K562 (cell line): ENCODE data around the gene ABR. TPM values are rescaled to one million over a fixed set of nuclear protein-coding genes. Genes with fewer than 3 reads are reported as not detected.

Experiments used
- ATAC-seq: fragments of 200-7000 bp; cut with Tn5 transposase; 3 replicates; pipeline ENCODE4 v1.9.1; 2020; ENCODE audit warnings: moderate library complexity
- BruUV-seq: library from RNA; stranded (reverse); fragments of 400-500 nt; replicated peaks from 2 replicates; lab custom pipeline; 2021; lab: Mats Ljungman, UMichigan
- CTCF ChIA-PET: fragments of 300-600 bp; formaldehyde crosslinking; extraction: SDS; loops from one replicate; lab custom pipeline; 2021; ENCODE audit warnings: low intra/inter-chr PET ratio; lab: Yijun Ruan, JAX
- POLR2A ChIA-PET: fragments of 300-600, 350-650 bp; sonication (Branson Sonifier 250); formaldehyde crosslinking; extraction: SDS; loops from one replicate; lab custom pipeline; 2021; ENCODE audit warnings: antibody characterized with exemption, inconsistent platforms; lab: Yijun Ruan, JAX
- DNase-seq, 4 experiments: peaks; one replicate each; pipeline versions ENCODE4 v3.0.0 to v3.0.0-alpha.2; 2011 to 2018; ENCODE audit warnings: low spot score in 3 of 4, mixed read lengths in 3 of 4; ENCODE audit errors: extremely low read depth in 1 of 4
- FAIRE-seq: peaks from 2 replicates; lab custom pipeline; 2011; peaks lifted over from hg19 to GRCh38; lab: Jason Lieb, UNC
- H2AFZ ChIP-seq: 2 replicates; pipeline ENCODE4 v1.6.0; 2011; ENCODE audit warnings: low read depth, low read length, control low read depth, inconsistent platforms
- H3K27ac ChIP-seq: fragments of 200-600 bp; 3 replicates; pipeline ENCODE4 v1.8.0; 2011; ENCODE audit warnings: low read depth, mild to moderate bottlenecking, control low read depth, inconsistent platforms, low read length, moderate library complexity, mixed read lengths; ENCODE audit errors: extremely low read depth
- H3K27me3 ChIP-seq, 2 experiments: fragments of 300-600 bp in 1 of 2; 2 replicates in 1 of 2; 3 replicates in 1 of 2; pipeline versions ENCODE4 v1.6.0 to v1.8.0; 2011; ENCODE audit warnings: inconsistent platforms in 2 of 2, low read length in 2 of 2, mild to moderate bottlenecking in 1 of 2, mixed read lengths in 1 of 2, moderate library complexity in 1 of 2; ENCODE audit not compliant: control insufficient read depth in 2 of 2, insufficient read depth in 2 of 2
- H3K36me3 ChIP-seq: fragments of 300-600 bp; 3 replicates; pipeline ENCODE4 v1.8.0; 2011; ENCODE audit warnings: mild to moderate bottlenecking, low read length, inconsistent platforms; ENCODE audit not compliant: control insufficient read depth, insufficient read depth
- H3K4me1 ChIP-seq, 2 experiments: fragments of 200-600 bp in 1 of 2; replicated peaks in 1 of 2; 2 replicates in 1 of 2; 3 replicates in 1 of 2; pipeline versions ENCODE4 v1.5.1 to v1.8.0; 2011; ENCODE audit warnings: inconsistent platforms in 2 of 2, low read length in 2 of 2, mild to moderate bottlenecking in 1 of 2, mixed read lengths in 1 of 2, moderate library complexity in 1 of 2; ENCODE audit not compliant: control insufficient read depth in 2 of 2, insufficient read depth in 2 of 2
- H3K4me2 ChIP-seq: 2 replicates; pipeline ENCODE4 v1.6.1; 2011; ENCODE audit warnings: low read length, control low read depth, inconsistent platforms, mixed read lengths; ENCODE audit not compliant: insufficient read depth
- H3K4me3 ChIP-seq: fragments of 200-600 bp; sonication (generic), shearing (Covaris generic); 2 replicates; pipeline ENCODE4 v1.5.1; 2016; ENCODE audit warnings: control low read depth, inconsistent platforms
- H3K79me2 ChIP-seq: fragments of 200-600 bp; 3 replicates; pipeline ENCODE4 v1.8.0; 2011; ENCODE audit warnings: low read length, inconsistent platforms; ENCODE audit not compliant: control insufficient read depth, insufficient read depth
- H3K9ac ChIP-seq, 2 experiments: 2 replicates each; pipeline versions ENCODE4 v1.6.0 to v1.6.1; 2011; ENCODE audit warnings: low read depth in 2 of 2, low read length in 2 of 2, control low read depth in 1 of 2, inconsistent platforms in 1 of 2, mild to moderate bottlenecking in 1 of 2, mixed read lengths in 1 of 2; ENCODE audit not compliant: insufficient read depth in 1 of 2
- H3K9me1 ChIP-seq: one replicate; pipeline ENCODE4 v1.6.0; 2011; ENCODE audit warnings: inconsistent platforms, mild to moderate bottlenecking, low read length, moderate library complexity; ENCODE audit not compliant: control insufficient read depth, insufficient read depth
- H3K9me3 ChIP-seq: replicated peaks from 2 replicates; pipeline ENCODE4 v1.5.1; 2011; ENCODE audit warnings: low read depth, low read length, inconsistent platforms; ENCODE audit not compliant: control insufficient read depth, insufficient read depth
- H4K20me1 ChIP-seq: replicated peaks from 2 replicates; pipeline ENCODE4 v1.6.1; 2011; ENCODE audit warnings: low read length, inconsistent platforms, mixed read lengths; ENCODE audit not compliant: control insufficient read depth, insufficient read depth
- ATF3 ChIP-seq, 2 experiments: fragments of 450-650 bp in 1 of 2; sonication (generic) in 1 of 2; formaldehyde crosslinking in 1 of 2; IDR thresholded peaks in 1 of 2; conservative IDR thresholded peaks in 1 of 2; 2 replicates each; pipeline versions ENCODE4 v1.6.1 to v1.8.1; 2016 to 2023; ENCODE audit warnings: mild to moderate bottlenecking in 2 of 2, moderate library complexity in 2 of 2, inconsistent platforms in 1 of 2, missing genetic modification reagents in 1 of 2
- CHD2 ChIP-seq: IDR thresholded peaks from 2 replicates; pipeline ENCODE4 v1.6.1; 2011; ENCODE audit warnings: low read depth, low read length
- DLX4 ChIP-seq: fragments of 250-450 bp; sonication (Bioruptor Pico); IDR thresholded peaks from 2 replicates; pipeline ENCODE4 v1.6.1; 2021; ENCODE audit warnings: mild to moderate bottlenecking
- GABPB1 ChIP-seq: sonication (generic); formaldehyde crosslinking; IDR thresholded peaks from 2 replicates; pipeline ENCODE4 v1.8.0; 2022; ENCODE audit warnings: mild to moderate bottlenecking, missing genetic modification reagents
- MBD2 ChIP-seq: sonication (generic); IDR thresholded peaks from 2 replicates; pipeline ENCODE4 v1.6.1; 2016; ENCODE audit warnings: low read depth, borderline replicate concordance
- NR2C2 ChIP-seq, 2 experiments: fragments of 200-800 bp in 1 of 2; sonication (Bioruptor generic) in 1 of 2; sonication (generic) in 1 of 2; formaldehyde crosslinking in 1 of 2; IDR thresholded peaks; 2 replicates each; pipeline versions ENCODE4 v1.6.1 to v1.8.0; 2016 to 2022; ENCODE audit warnings: mild to moderate bottlenecking in 1 of 2, missing compliant biosample characterization in 1 of 2, missing genetic modification characterization in 1 of 2, missing genetic modification reagents in 1 of 2
- PCBP2 ChIP-seq: fragments of 200-400 bp; formaldehyde crosslinking; IDR thresholded peaks from 2 replicates; pipeline ENCODE4 v1.6.1; 2018; ENCODE audit warnings: low read length, low read depth, mild to moderate bottlenecking, moderate library complexity; ENCODE audit not compliant: poor library complexity, severe bottlenecking
- POLR2A ChIP-seq: fragments of 450-650 bp; conservative IDR thresholded peaks from 2 replicates; pipeline ENCODE4 v1.6.1; 2016
- SETDB1 ChIP-seq: IDR thresholded peaks from one replicate; pipeline ENCODE4 v1.6.1; 2012; ENCODE audit warnings: low read length, control low read depth, inconsistent platforms
- ZFP36 ChIP-seq: fragments of 150-350 bp; IDR thresholded peaks from 2 replicates; pipeline ENCODE4 v1.6.1; 2018; ENCODE audit warnings: low read length, low read depth; ENCODE audit not compliant: partially characterized antibody
- WGBS: fragments of 100-300 bp; shearing (Covaris generic); methylation state at CpG from one replicate; pipeline ENCODE4 v1.1.6; 2016; ENCODE audit warnings: low coverage, mixed read lengths; ENCODE audit not compliant: insufficient coverage; ENCODE audit errors: missing lambda C conversion rate; 5-methylcytosine and 5-hydroxymethylcytosine counted together
- in situ Hi-C: fragments of 300-500 bp; cut with MboI; formaldehyde crosslinking; loops from 4 replicates; pipeline ENCODE4 v1.15.0; 2018; ENCODE audit warnings: inconsistent platforms, mixed read lengths
- intact Hi-C: fragments of 100-400 bp; cut with micrococcal nuclease; formaldehyde crosslinking; loops from 2 replicates; pipeline ENCODE4 v1.14.2; 2022
- polyA plus RNA-seq, 8 experiments: library from polyadenylated mRNA; depleted of rRNA in 4 of 8; stranded (reverse) in 5 of 8; unstranded in 3 of 8; fragments of >200 nt; fragmentation: Nextera tagmentation in 2 of 8; fragmentation: Illumina TruSeq in 1 of 8; extraction: Ambion mirVana in 2 of 8; extraction: Trizol in 1 of 8; gene quantifications; 2 replicates each; pipeline versions ENCODE4 v1.2.1 to v1.2.3, GENCODE V29; 2011 to 2014; ENCODE audit warnings: inconsistent platforms in 1 of 8, missing spikeins in 1 of 8
- total RNA-seq, 7 experiments: library from RNA; depleted of rRNA in 6 of 7; stranded (reverse); fragments of >200 nt in 6 of 7; fragmentation: Illumina TruSeq in 2 of 7; extraction: Trizol in 2 of 7; gene quantifications; 2 replicates each; pipeline versions ENCODE4 v1.2.1 to v1.2.3, GENCODE V29; 2011 to 2021; ENCODE audit warnings: low replicate concordance in 1 of 7
- TF ChIP-seq, protein P1 (sequence below): fragments of 250-450 bp; sonication (Bioruptor Pico); IDR thresholded peaks from 2 replicates; pipeline ENCODE4 v1.5.0; 2020; ENCODE audit warnings: mild to moderate bottlenecking, borderline replicate concordance
- TF ChIP-seq, protein P2 (sequence below): fragments of 250-450 bp; sonication (Bioruptor Pico); IDR thresholded peaks from 2 replicates; pipeline ENCODE4 v1.8.0; 2021; ENCODE audit warnings: mild to moderate bottlenecking, moderate library complexity

The ABR gene
- total and polyA plus RNA-seq, 9 of the 15 experiments (the other 6 are each of a cell fraction or from before 2014, with no cell fraction given) = 0.07 to 1.6 (median 0.37) TPM; not detected in 1

DNA sequence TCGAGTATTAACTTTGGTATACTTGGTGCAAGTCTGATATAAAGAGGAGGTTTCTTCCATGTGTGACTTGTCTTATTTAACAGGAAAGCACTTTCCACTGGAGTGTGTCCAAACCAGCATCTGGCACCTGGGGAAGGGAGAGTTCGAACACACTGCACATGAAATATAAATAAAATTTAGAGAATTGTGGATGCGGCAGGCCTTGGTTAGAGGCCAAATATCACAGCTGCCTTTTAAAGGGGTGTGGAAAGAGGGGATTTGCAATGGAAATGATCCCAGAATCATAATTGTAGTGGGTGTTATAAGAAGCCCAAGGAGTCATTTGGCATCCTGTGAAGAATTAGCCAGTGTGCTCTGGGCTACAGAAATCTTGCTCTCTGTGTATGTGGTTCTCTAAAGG lies 195.9 kb downstream of the ABR start:
- no peak overlapping the region for H2AFZ ChIP-seq
- no peaks in the 10 kb centered on the region for H3K9me3 ChIP-seq
- no peak overlapping the region for H3K27ac ChIP-seq
- no peak overlapping the region for H3K4me3 ChIP-seq
- POLR2A ChIA-PET = interaction anchor here (0.6 kb wide), 1 partner anchor 87 kb away, joined by 4 read pairs; no protein-coding TSS in a partner anchor
- DNase-seq (no peak), FAIRE-seq (no peak), ATAC-seq (no peak)
- CTCF ChIA-PET = no interaction called here
- H3K9me1 ChIP-seq = no peaks in the 10 kb centered on the region
- TF ChIP-seq ZFP36 (no peak), SETDB1 (no peak), CHD2 (no peak), ATF3 (IDR thresholded peaks at IDR 0.05) (no peak), ATF3 (CRISPR knock-in tag; conservative IDR thresholded peaks at IDR 0.05) (no peak), NR2C2 (CRISPR knock-in tag; IDR thresholded peaks at IDR 0.05) (no peak), NR2C2 (tag; IDR thresholded peaks at IDR 0.05) (no peak), GABPB1 (CRISPR knock-in tag) (no peak), MBD2 (no peak), POLR2A (no peak), PCBP2 (no peak), DLX4 (no peak)
- TF ChIP-seq, protein P1, sequence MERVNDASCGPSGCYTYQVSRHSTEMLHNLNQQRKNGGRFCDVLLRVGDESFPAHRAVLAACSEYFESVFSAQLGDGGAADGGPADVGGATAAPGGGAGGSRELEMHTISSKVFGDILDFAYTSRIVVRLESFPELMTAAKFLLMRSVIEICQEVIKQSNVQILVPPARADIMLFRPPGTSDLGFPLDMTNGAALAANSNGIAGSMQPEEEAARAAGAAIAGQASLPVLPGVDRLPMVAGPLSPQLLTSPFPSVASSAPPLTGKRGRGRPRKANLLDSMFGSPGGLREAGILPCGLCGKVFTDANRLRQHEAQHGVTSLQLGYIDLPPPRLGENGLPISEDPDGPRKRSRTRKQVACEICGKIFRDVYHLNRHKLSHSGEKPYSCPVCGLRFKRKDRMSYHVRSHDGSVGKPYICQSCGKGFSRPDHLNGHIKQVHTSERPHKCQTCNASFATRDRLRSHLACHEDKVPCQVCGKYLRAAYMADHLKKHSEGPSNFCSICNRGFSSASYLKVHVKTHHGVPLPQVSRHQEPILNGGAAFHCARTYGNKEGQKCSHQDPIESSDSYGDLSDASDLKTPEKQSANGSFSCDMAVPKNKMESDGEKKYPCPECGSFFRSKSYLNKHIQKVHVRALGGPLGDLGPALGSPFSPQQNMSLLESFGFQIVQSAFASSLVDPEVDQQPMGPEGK (CRISPR knock-in tag) = no peak
- TF ChIP-seq, protein P2, sequence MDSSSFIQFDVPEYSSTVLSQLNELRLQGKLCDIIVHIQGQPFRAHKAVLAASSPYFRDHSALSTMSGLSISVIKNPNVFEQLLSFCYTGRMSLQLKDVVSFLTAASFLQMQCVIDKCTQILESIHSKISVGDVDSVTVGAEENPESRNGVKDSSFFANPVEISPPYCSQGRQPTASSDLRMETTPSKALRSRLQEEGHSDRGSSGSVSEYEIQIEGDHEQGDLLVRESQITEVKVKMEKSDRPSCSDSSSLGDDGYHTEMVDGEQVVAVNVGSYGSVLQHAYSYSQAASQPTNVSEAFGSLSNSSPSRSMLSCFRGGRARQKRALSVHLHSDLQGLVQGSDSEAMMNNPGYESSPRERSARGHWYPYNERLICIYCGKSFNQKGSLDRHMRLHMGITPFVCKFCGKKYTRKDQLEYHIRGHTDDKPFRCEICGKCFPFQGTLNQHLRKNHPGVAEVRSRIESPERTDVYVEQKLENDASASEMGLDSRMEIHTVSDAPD (CRISPR knock-in tag) = no peak
- H3K36me3 ChIP-seq = no peaks in the 10 kb centered on the region
- H4K20me1 ChIP-seq = no peaks in the 10 kb centered on the region
- 0% methylated on average over 3 of the region's 3 CpGs for WGBS
- H3K79me2 ChIP-seq = no peaks in the 10 kb centered on the region
- peaks cover 0 to 18% of the 10 kb centered on the region in 2 experiments; a peak in 2 of 5 replicates for H3K4me1 ChIP-seq
- intact Hi-C loops = loop anchor here (5.0 kb wide), 3 partner anchors 102 to 572 kb away; a partner anchor contains a TSS
- in situ Hi-C loops = loop anchor here (10.0 kb wide), 1 partner anchor 559 kb away; no protein-coding TSS in a partner anchor
- H3K9ac ChIP-seq = no peak overlapping the region
- peaks cover 0 to 23% of the 10 kb centered on the region in 2 experiments; a peak in 3 of 5 replicates for H3K27me3 ChIP-seq
- no peak overlapping the region for H3K4me2 ChIP-seq
- BruUV-seq = no TSS peak
